Endometrium (tissue), 2 donors: ENCODE measurements around the gene DMTF1.
"Not testable (repeated sequence)": the region's sequence is repeated elsewhere in the genome, so short reads cannot be mapped to it uniquely, and the experiment has no call there.

Source experiments
- FAIRE-seq: peaks from 2 replicates; lab custom pipeline; 2012; peaks lifted over from hg19 to GRCh38; lab: Jason Lieb, UNC
- donor health status: control.
- donor health status: control.

DMTF1 gene, protein sequence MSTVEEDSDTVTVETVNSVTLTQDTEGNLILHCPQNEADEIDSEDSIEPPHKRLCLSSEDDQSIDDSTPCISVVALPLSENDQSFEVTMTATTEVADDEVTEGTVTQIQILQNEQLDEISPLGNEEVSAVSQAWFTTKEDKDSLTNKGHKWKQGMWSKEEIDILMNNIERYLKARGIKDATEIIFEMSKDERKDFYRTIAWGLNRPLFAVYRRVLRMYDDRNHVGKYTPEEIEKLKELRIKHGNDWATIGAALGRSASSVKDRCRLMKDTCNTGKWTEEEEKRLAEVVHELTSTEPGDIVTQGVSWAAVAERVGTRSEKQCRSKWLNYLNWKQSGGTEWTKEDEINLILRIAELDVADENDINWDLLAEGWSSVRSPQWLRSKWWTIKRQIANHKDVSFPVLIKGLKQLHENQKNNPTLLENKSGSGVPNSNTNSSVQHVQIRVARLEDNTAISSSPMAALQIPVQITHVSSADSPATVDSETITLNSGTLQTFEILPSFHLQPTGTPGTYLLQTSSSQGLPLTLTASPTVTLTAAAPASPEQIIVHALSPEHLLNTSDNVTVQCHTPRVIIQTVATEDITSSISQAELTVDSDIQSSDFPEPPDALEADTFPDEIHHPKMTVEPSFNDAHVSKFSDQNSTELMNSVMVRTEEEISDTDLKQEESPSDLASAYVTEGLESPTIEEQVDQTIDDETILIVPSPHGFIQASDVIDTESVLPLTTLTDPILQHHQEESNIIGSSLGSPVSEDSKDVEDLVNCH

DNA sequence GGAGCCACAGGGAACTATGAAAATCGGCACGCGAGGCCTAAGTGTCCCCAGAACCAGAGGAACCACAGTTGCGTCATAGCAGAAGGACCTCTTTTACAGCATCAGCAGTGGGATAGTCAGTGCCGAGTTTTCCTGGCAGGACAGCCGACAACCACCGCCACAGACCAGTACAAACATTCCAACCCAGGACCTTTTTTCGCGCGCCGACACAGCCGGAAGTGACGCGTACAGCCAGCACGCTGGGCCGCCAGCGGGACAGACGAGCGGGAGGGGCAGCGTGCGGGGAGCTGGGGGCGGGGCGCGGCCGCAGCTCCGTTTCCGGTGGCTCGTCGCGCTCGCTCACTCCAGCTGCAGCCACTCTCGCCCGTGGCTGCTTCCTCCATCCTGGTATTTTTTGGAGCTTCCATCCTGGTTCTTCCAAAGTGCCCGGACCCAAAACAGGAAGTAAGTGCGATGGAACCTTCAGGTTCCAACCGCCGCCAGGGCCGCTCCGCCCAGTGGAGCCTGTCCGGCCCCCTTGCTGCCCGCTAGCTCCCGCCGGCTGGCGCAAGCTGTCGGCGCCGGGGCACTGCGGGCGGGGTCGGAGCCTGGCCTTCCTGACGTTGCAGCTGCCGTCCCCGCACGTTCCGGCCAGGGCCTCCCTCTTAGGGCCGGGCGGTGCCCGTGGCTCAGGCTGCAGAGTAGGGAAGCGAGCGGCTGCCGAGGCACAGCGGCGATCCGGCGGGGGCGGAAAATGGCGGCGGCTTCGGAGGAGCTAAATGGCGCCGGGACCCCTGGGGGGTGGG lies at the start of gene DMTF1:
DMTF1 (plus strand) TSS at position 342 of the 785 bp plus-strand sequence. CDS start 12,489 bp downstream, outside the sequence.
- no peak for FAIRE-seq

DNA sequence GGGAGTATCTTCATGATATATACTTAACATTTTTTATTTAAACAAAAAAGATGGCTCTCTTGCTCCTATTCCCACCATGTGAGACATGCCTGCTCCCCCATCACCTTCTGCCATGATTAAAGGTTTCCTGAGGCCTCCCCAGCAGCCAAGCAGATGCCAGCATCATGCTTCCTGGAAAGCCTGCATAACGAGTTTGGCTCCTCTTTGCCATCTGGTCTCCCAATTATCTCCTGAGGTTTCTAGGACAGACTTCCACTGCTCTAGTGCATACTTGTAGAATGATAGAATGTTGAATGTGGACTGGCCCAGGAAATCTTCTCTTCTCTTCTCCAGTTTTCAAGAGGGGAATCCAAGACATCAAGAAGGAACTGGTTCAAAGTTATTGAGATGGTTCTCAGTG lies 46.9 kb upstream of the DMTF1 start:
- FAIRE-seq, result no peak

DNA sequence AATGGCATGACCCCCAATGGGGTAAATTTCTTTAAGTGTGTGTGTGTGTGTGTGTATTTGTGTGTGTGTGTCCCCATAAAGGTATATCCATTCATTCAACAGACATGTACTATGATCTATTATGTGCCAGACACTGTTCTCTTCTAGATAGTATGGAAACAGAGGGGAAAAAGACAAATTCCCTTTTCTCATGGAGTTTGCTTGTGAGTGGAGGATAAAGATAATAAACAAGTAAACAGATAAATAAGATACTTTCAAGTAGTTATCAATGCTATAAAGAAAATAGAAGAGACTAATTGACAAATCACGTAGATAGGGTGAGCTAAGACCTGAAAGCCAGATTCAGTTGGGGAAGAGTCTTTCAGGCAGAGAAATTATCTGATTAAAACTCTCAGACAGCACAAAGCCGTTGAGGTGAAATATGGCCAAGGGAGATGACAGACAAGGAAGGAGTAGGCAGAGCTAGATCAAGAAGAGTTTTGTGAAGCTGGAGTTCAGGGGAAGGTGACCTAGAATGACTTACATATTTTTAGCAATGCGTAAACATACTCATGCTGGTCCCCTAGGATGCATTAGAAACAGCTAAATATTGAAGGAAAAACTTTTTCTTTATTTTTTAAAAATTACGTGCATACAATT lies 45.2 kb upstream of the DMTF1 start:
- FAIRE-seq, result no peak

DNA sequence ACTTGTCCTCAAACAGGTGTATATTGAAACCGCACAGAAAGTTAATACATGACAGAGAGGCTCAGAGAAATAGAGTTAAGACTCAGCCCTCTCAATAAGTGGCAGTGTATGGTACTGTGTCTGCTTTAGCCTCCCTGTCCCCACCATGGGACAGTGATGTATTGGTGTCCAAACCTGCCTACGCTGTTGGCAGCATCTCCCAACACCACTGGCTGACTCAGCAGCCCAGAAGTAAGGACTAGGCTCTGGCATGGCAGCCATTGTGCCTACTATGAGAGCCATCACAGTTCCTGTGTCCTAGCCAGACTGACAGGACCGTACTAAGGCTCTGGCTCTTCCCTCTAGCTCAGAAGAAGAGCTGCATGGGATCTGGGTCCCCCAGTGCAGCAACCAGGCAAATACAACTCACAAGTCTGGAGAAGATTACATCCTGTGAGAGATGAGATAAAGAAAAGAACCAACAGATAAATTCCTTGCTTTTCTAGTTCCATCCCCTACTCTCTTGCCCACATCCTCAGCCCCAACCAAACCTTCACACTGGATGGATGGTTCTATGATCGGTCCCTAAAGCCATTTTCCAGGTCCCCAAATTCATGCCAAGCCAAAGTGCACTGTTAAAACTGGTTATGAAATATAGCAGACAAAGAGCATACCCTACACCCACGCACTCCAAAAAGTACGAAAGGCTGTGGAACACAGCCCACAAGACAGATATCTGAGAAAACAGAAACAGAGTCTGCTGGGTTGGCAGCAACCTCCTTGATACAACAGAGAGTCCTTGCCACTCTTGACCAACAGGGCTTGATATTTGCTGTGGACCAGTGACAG lies 44.1 kb upstream of the DMTF1 start:
- no peak for FAIRE-seq

DNA sequence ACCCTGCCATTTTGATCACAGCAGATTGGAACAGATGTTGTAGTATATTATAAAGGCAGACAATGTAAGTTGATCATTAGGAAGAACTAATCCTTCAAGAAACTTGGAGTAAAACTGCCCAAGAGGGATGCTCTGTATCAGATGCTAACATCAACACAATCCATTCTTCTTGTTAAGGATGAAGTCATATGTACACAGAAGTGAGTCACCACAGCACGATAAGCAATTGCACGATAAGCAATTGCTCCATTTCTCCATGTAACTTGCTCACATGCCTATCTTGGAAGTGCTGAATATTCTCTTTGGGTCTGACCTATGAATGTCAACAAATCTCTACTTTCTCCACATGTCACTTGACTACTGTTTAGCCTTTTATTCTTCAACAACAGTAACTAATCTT lies 41.5 kb upstream of the DMTF1 start:
- FAIRE-seq, result no peak

DNA sequence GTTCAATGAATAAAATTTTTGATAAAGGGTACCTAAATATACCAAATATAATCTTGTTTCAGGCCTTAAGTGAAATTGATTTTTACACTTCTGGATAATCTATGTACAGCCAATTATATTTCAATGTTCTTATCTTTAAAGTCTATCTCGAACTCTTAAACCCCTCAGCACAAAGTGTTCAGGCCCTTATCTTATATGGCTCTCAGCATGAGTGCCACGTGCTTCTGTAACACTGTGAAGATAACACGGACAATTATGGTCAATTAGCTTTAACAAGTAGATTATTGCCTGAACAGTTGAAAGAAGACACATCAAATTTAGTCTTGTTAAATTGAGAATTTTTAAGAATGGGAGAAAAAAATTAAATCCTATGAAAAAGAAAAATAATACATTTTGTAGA lies 40.4 kb upstream of the DMTF1 start:
- FAIRE-seq, result no peak

DNA sequence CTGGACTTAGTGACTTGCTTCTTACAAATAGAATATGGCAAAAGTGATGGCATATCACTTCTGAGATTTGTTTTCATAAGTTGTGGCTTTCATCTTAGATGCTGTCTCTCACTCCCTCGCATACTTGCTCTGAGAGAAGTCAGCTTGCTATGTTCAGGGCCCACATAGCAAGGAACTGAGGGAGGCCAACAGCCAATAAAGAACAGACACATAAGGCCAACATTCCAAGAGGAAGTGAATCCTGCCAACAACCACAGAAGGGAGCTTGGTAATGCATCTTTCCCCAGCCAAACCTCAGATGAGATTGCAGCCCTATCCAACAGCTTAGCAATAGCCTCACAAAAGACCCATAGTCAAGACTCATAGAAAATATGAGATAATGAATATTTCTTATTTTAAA lies 39.2 kb upstream of the DMTF1 start:
- no peak for FAIRE-seq

DNA sequence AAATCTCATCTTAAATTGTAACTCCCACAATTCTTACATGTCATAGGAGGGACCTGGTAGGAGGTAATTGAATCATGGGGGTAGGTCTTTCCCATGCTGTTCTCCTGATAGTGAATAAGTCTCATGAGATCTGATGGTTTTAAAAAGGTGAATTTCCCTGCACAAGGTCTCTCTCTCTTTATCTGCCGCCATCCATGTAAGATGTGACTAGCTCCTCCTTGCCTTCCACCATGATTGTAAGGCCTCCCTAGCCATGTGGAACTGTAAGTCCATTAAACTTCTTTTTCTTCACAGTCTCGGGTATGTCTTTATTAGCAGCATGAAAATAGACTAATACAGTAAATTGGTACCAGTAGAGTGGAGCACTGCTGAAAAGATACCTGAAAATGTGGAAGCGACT lies 38.3 kb upstream of the DMTF1 start:
- FAIRE-seq, result not testable (repeated sequence)

DNA sequence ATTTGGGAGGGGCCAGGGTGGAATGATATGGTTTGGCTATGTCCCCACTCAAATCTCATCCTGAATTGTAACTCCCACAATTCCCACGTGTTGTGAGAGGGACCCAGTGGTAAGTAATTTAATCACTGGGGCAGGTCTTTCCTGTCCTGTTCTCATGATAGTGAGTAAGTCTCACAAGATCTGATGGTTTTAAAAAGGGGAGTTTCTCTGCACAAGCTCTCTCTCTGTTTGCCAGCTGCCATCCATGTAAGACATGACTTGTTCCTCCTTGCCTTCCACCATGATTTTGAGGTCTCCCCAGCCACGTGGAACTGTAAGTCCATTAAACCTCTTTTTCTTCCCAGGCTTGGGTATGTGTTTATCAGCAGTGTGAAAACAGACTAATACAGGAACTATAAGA lies 36.5 kb upstream of the DMTF1 start:
- FAIRE-seq, result not testable (repeated sequence)

DNA sequence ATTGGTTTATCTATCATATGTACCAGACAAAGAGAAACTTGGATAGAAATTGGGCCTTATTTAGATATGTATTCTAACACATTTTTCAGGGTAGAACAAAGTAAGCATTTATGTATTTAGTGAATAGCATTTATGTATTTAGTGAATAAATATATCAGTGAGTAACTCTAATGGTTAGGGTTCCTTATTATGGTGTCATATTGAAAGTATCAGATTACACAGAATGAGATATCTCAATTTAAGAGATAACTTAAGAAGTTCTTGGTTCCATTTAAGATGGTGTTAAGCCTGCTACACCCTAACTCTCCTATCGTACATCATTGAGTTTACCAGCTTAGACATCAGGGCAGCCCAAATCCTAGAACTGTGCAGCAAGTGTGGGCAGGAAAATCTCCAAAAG lies 35.9 kb upstream of the DMTF1 start:
- FAIRE-seq, result no peak

DNA sequence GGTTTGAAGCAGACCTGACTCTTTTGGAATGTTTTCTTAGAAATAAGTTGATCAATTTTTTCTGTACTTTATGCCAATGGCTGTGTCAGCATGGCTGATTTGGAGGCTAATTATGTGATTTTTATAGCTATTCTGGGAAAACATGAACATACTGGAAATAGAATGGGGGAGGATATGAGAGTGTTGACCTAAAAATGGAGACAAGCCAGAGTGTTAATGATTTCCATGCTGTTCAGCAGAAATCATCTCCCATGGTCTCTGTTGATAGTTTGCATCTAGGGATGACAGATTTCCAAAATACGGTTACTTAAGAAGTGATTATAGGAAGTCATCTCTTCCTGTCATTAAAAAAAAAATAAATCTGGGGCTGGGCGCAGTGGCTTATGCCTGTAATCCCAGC lies 32.7 kb upstream of the DMTF1 start:
- no peak for FAIRE-seq

DNA sequence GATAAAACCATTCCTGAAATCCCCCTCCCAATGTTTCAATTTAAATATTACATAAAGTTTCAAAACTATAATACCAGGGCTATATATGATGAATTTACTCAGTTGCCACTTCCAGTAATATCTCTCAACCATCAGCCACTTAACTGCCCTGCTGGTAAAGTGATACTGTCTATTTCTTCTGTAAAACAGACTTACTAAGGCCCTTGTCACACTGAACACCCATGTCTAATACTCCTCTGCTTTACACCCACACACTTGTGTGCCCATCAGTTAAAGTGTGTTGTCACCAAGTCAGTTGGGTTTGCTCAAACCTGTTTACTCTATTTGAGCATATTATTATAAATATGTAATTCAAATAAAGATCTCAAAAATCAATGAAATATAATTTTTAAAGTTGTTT lies 29.1 kb upstream of the DMTF1 start:
- no peak for FAIRE-seq

DNA sequence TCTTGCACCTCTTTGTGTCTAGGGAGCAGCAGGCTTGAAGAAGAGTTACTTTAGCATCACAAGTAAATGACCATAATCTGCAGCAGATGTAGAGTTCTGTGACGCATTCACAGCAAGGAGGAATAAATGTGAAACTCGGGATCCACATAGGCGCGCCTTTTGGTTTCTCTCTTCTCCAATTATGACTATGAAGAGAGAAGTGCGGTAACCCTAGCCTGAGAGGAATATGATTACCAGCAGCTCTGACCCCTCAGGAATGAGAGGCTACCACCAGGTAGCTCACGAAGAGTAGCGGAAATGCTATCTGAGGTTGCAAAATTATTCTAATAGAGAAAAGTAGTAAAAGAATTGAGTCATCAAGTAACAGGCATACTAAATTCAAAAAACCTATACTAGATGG lies 25.2 kb upstream of the DMTF1 start:
- FAIRE-seq, result no peak

DNA sequence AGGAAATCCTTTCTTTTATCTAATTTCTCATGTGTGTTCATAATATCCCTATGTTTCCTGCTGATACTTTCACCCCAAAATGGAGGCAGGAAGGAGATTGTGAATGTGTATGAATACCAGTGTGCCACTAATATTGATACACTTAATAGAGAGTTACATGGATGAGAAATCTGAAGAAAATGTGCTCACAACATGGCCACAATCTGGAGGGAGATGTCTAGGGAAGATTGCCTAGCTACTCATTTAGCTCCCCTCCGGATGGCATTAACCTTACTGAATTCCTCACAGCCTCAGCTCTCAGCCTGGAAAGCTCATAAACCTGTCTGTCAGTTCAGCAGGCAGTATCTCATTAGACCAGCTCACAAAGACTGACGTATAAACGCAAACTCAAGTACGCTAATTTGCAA lies 23.4 kb upstream of the DMTF1 start:
- FAIRE-seq, result no peak

DNA sequence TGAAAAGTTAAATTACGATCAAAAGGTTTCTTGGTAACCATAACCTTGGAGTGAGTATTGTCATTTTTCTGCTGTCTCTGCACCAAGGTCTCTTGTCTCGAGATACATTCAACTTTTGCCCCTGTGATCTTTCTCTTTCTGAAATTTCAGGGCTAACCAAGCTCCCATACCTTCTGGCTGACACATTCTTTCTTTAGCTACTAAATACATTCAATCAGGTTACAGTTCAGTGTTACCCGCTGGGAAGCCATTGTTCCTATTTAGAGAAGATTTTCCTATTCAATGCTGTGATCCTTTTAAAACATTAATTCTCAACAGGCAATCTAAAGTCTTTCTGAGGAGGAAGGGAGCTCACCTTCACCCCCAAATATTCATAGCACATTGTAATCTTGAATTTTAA lies 22.9 kb upstream of the DMTF1 start:
- no peak for FAIRE-seq

DNA sequence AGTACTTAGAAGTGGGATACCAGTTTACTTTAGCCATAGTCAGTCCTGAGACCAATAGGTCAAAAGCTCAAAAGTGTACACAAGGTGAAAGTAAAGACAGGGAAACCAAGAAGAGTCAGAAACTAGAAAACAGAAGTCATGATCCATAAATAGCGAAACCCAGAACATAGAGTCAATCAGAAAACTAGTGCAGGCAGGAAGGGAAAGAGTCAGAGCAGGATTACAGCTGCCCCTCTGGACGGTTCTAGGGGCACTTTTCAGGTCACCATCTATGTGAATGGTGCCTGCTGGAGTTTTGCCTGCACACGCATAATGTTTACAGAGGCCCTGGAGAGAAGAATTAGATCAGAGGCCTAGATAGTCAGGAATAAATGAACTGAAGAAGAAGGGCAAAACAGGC lies 22.4 kb upstream of the DMTF1 start:
- FAIRE-seq, result no peak

DNA sequence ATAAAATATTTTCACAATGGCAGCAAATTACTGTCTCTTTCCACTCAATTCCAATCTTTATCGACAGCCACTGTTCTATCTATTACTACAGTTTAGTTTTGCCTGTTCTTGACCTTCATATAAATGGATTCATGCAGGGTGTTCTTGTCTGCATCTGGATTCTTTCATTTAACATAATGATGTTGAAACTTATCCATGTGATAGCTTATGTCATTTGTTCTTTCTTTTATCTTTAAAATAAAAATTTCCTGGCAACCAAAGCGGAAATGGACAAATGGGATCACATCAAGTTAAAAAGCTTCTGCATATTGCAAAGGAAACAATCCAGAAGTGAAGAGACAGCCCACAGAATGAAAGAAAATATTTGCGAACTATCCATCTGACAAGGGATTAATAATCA lies 20.5 kb upstream of the DMTF1 start:
- FAIRE-seq, result no peak

DNA sequence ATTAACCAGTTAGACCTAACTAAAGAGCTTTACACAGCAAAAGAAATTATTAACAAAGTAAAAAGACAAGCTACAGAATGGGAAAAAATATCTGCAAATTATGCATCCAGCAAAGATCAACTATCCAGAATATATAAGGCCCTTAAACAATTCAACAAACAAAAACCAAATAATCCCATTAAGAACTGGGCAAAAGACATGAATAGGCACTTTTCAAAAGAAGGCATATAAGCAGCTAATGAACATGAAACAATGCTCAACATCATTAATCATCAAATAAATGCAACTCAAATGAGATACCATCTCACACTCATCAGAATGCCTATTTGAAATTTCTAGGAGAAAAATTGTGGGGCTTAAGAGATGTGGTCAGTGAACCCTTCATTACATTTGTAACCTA lies 15.0 kb upstream of the DMTF1 start:
- FAIRE-seq, result no peak

DNA sequence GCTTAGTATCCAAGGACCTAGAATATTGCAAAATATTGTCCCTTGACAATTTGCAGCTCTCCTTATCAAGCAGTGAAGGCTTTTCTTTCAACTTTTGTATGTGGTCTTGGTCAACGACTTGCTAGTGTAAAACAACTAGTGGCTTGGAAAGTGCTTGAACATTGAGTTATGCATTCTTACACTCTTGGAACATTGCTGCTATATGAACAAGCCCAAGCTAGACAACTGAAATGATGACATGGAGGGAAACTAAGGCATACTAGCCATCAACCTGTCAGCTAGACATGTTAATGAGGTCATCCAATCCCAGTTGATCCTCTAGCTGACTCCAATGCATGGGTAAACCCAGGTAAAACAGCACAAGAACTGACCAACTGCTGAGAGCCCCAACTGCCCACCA lies 12.7 kb upstream of the DMTF1 start:
- no peak for FAIRE-seq

DNA sequence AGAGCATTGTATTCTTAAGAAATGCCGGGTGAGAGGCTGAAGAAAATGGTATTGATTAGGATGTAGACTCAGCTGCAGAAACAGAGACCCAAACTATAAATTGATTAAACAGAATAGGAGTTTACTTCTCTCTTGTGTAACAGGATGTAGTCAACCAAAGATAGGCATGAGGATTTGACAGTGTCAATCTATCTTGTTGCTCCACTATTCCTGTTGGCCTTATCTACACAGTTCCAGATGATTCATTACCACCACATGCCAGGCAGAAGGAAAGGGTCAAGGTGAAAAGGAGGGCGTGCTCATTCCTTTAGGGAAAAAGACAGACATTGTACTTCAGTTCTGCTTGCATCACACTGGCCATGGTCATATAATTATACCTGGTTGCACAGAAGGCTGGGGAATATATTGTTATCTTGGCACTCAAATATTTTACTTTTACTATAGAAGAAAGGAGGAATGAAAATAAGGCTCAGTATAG lies 11.9 kb upstream of the DMTF1 start:
- FAIRE-seq, result no peak

DNA sequence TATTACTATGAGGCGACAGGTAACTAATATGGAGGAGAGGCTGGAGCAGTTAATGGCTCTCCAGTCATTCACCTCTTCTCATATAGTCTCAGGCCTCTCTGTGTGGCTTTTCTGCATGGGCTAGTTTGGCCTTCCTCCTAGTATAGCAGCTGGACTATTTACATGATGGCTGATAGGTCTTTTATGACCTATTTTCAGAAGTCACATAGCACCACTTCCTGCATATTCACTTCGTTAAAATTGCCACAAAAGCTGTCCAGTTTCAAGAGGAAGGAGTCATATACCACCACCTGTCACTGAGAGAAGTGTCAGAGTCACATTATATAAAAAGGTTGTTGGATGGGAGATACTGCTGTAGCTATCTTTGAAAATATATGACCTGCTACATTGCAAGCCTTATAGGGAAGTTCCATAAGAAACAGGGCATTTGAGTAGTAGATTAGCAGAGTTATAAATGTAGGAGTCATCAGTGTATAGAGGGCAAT lies 8.0 kb upstream of the DMTF1 start:
- no peak for FAIRE-seq
